HG02759 (cell line): Measurements from ENCODE around the gene OR56B4.
"Not testable (repeated sequence)": the region's sequence is repeated elsewhere in the genome, so short reads cannot be mapped to it uniquely, and the experiment has no call there.

ENCODE experiments used
- ATAC-seq: cut with Tn5 transposase; IDR thresholded peaks from one replicate; pipeline ENCODE4 v1.9.1; 2021; ENCODE audit warnings: mild to moderate bottlenecking, moderate library complexity; ENCODE audit not compliant: unreplicated experiment

OR56B4 gene, protein sequence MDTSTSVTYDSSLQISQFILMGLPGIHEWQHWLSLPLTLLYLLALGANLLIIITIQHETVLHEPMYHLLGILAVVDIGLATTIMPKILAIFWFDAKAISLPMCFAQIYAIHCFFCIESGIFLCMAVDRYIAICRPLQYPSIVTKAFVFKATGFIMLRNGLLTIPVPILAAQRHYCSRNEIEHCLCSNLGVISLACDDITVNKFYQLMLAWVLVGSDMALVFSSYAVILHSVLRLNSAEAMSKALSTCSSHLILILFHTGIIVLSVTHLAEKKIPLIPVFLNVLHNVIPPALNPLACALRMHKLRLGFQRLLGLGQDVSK

DNA sequence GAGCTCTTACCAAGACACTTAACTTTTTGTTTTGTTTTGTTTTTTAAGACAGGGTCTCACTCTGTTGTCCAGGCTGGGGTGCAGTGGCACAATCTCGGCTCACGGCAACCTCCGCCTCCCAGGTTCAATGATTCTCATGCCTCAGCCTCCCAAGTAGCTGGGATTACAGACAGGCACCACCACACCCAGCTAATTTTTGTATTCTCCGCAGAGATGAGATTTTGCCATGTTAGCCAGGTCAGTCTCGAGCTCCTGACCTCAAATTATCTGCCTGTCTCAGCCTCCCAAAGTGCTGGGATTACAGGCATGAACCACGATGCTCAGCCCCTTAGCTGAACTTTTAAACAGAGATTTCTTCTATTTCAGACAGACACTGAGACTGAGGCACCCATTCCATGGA lies at the start of gene OR56B4:
OR56B4 (plus strand) TSS at position 301 of the 400 bp plus-strand sequence; CDS start at position 396, 95 bp downstream.
- ATAC-seq, result not testable (repeated sequence)

DNA sequence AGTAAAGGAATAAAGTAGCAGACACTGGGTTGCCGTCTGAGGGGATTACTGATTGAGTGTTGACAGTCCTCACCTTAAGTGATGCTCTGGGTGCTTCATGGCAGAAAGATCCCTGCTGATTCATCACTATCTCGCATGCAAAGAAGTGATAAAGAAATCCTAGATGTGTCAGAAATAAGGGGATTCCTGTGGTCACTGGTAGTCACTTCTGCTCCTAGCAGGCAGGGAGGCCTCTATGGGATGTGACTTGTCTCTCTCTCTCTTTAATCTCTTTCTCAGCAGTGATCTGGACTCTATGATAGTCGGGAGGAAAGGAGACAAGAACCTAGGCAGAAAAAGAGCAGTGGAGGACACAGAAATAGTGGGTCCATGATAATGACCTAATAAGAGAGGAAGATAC lies 46.0 kb upstream of the OR56B4 start:
- ATAC-seq, result no peak

DNA sequence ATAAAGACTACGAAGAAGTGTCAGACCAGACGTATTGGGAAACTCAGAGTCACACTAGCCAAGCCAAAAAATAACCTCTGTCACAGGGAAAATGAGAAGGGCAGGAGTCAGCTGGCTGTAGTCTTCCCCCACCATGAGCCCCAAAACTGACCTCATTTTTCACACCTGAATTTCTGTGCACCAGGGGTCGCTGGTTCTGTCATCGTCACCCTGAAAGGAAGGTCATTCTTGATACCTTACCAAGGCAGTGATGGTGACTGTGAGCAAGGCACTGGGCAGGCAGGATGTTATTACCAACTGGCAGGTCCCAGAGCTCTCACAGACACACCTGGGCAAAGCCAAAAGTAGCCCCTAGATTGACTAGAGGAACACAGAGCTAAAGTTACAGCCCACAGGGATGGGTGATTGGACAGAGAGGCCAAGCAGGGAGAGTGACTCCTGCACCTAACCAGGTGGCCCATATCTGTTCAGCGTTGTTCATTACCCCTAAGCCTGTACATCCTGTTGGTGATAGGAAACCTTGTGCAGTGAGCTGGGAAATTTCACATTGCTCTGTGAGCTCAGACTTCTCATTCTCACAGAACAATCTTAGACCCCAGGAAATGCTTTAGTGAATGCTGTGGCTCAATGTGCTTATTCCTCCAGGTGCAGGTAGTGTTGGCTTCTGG lies 44.7 kb upstream of the OR56B4 start:
- no peak for ATAC-seq

DNA sequence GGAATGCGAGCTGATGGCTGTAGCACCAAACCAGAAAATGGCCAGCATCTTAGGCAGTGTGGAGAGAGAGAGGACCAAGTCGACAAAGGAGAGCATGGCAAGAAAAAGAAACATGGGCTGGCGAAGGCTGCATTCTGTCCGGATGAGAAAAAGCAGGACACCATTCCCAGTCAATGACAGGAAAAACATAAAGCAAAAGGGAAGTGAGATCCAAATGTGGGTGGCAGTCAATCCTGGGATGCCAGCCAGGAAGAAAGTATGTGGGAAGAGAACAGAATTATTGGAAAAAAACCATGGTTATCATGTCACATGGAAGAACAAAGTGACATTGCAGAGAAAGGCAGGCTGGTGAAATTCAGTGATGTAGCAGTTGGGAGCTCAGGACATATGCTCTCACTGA lies 40.0 kb upstream of the OR56B4 start:
- no peak for ATAC-seq

DNA sequence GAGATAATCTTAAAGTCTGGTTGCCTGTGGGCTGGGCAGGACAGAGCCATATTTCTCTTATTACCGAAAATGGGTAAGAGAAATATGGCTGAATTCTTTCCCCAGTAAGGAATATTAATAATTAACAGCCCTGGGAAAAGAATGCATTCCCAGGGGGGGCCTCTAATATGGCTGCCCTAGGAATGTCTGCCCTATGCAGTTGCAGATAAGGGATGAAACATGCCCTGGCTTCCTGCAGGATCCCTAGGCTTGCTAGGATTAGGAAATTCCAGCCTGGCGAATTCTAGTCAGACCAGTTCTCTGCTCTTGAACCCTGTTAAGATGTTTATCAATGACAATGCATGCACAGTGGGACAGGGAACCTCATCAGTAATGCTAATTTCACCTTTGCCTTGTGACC lies 31.0 kb upstream of the OR56B4 start:
- ATAC-seq, result not testable (repeated sequence)

DNA sequence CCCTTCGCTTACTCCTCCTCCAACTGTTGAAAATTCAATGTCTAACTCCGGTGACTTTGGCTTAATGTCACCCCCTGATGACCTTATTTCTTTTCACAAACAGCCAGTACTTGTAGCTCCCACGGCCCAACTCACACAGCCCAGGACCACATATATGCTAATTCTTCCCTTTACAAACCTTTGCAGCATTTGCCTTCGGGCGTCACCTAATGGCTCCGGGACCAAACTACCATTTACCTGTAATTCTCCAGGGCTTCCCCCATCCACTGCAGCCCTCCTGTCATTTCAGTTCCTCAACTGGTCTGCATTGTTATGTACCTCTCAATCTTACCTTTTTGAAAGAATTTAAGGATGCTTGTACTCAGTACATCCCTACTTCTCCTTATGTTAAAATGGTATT lies 29.8 kb upstream of the OR56B4 start:
- ATAC-seq, result no peak

DNA sequence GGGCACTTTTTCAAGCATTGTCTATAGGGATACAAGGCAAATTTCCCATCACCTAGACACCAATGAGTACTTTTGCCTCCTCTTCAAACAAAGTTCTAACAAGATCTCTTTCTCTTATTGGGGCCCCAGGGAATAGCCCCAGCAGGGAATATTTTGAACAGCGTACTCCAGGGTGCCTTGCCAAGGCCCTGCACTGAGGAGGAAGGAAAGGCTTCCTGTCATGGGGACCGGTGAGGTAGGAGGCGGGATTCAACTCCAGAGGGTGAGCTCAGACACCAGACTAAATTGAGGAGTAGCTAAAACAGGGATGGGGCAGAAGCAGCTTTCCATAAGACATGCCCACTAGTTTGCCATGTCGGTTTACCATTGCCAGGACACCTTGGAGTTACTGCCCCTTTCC lies 28.0 kb upstream of the OR56B4 start:
- ATAC-seq, result no peak

DNA sequence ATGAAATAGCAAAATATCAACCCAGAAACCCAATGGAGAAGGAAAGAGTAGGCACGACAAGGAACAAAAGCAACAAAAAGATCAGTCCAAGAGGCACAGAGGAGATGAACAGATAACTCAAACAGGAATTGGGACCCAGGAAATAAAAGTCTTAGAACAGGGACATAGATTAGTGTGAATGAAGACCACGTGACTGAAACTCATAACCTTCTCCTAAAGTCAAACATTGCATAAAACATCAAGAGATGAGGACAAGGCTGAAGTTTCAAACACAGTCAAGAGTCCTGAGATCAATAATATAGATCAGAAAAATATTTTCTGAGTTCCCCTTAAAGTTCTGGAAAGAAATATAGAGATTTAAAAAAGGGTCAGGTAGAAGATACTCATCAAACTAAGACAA lies 24.4 kb upstream of the OR56B4 start:
- no peak for ATAC-seq

DNA sequence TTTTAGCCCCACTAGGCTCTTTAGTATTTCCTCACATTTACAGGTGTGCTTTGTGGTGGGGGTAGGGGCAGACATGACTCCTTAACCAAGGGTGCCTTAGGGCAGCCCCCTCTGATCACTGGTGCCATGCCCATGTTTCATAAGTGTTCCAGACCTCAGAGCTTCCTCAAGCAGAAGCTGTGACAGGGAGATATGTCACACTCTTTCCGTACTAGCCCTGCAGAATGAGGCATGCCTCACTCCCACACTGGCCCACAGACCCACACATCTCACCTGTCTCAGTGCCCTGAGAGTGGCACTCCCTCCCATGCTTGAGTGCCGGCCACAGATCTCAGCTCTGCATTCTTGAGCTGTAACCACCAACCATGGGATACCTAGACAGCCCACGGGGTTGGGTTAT lies 22.9 kb upstream of the OR56B4 start:
- no peak for ATAC-seq

DNA sequence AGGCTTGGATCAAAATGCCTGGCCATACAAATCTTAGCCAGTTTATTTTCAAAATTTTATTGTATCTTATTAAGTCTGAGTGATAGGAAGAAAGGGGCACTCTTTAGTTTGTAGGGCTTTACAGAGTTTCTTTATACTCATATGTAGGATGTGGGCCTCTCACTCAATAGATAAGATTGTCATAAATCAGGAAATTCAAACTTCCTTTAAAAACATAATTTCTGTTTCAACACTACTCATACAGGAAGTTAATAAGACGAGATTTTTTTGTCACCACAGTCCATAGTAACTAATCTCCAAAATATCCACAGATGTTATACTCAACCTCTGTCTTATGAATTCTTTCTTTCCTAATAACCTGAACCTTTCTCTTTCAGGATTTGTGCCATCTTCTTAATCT lies 13.3 kb upstream of the OR56B4 start:
- ATAC-seq, result no peak

DNA sequence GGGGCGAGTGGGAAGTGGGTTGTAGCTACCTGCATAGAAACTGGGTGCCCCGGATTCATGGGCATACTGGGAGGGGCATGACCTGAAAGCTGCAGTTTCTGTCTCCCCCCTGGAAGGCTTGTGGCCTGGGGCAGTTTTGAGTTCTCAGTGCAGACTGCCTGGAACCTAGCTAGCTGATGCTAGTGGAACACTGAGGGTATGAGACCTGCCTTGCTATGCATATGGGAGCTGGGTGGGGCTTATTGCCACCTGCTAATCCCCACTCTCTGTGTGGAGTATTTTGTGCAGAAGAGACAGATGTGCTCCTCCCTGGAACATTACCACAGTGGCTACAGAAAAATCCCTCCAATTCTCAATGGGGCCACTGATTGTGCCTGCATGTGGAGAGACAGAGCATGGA lies 11.7 kb upstream of the OR56B4 start:
- ATAC-seq, result no peak

DNA sequence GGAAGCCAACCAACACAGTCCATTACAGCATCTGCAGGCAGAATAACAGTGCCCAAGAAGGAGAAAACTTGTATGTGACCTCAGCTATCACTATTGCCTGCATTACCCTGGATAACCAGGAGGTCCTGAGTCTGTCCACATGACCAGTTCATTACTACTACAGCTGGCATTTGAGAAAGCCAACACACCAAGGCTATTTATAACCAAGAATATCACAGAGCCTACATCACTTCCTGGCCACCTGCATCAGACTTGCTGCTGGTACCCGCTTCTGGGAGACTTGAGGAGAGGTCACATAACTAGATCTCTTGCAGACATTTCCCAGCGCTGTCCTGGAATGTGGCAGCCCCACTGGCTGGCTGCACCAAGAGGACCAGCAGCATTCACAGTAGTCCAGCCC lies 11.1 kb upstream of the OR56B4 start:
- no peak for ATAC-seq

DNA sequence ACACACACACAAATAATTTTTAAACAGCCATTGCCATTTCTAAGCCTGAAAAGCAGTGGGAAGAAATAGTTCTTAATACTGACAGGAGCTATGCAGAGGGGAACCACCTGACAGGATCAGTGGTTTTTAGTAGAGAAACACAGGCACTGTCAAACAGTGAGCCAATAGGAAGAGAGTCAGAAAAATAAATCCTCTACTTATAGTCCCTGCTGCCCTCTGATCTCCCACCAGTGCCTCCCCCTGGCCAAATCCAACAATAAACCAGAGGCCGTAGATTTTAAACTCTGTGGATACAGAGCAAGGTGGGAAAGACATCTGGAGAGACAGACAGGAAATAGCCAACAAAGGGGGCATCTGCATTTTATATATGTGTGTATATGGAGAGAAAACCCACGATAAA lies 7.9 kb upstream of the OR56B4 start:
- no peak for ATAC-seq

DNA sequence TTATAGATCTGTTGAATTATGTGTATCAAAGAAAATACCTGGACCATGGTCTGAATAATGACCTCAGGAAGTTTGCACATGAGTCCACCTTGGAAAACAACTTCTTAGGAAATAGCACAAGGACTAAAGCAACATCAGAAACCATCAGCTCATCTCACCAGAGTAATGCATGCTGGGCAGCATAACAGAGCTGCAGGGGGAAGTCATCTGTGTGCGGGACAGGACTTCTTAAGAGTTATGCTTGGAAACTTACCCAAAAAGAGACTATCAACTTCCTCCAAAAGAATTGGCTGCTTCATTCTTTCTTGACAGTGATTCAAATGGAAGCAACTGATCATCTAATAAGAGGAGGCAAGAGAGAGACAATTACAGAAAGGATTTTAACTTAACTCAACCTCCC lies 2.5 kb downstream of the OR56B4 start:
- no peak for ATAC-seq

DNA sequence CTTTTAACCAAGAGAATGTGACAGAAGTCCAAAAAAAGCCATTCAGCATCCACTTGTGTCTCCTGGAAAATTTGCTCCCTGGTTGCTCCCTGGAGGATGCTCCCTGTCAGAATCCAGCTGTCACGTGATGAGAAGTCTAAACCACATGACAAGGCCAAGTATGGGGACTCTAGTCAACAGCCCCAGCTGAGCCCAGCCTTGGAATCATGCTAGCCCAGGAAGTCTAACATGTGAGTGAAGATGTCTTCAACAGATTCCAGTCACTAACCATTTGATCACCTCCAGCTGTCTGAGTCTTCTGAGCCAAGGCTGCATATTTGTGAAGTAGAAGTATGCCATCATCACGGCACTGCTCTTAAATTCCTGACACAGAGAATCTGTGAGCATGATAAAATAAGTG lies 4.2 kb downstream of the OR56B4 start:
- no peak for ATAC-seq

DNA sequence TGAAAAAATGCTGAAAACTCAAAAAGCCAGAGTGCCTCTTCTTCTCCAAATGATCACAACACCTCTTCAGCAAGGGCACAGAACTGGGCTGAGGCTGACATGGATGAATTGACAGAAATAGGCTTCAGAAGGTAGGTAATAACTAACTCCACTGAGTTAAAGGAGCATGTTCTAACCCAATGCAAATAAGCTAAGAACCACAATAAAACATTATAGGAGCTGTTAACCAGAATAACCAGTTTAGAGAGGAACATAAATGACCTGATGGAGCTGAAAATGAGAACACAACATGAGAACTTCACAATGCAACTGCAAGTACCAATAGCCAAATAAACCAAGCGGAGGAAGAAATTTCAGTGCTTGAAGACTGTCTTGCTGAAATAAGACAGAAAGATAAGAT lies 9.2 kb downstream of the OR56B4 start:
- no peak for ATAC-seq

DNA sequence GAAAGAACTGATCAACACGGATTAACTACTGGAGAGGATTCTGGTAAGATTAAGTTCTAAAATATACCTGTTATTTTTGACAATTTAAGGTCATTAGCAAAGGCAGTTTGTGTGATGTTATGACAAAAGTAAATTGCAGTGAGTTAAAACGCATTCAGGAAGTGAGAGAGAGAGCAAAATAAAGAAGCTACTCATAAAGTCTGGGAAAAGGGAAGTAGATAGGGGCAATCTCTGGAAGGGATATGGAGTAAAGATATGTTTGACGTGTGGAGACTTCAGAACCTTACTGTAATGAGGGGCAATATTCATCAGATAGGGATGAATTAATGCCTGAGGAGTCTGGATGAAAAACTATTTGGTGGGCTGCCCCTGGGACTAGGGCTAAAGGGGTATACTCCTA lies 16.8 kb downstream of the OR56B4 start:
- ATAC-seq, result no peak

DNA sequence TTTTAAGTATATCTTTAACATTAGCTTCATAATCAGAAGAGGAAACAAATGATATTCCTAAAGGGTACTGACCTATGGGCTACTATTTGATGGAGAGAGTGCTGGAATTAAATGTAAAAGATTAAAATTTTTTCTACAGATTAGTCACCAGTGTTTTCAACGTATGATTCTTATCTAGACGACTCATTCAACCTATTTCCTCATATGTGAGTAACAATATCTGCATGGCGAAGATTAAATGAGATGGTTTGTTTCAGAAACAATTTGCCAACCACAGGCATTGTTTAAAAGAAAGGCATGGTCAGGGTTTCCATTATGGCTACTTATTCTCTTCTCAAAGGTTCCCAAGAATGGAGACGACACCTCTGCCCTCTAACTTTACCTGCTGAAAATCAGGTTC lies 20.4 kb downstream of the OR56B4 start:
- ATAC-seq, result no peak

DNA sequence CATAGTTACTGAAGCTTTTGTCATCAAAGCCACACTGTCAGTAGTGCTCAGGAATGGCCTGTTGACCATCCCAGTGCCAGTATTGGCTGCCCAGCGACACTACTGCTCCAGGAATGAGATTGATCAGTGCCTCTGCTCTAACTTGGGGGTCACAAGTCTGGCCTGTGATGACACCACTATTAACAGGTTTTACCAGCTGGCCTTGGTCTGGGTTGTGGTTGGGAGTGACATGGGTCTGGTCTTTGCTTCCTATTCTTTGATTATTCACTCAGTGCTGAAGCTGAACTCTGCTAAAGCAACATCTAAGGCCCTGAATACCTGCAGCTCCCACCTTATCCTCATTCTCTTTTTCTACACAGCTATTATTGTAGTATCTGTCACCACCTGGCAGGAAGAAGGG lies 21.5 kb downstream of the OR56B4 start:
- ATAC-seq, result no peak

DNA sequence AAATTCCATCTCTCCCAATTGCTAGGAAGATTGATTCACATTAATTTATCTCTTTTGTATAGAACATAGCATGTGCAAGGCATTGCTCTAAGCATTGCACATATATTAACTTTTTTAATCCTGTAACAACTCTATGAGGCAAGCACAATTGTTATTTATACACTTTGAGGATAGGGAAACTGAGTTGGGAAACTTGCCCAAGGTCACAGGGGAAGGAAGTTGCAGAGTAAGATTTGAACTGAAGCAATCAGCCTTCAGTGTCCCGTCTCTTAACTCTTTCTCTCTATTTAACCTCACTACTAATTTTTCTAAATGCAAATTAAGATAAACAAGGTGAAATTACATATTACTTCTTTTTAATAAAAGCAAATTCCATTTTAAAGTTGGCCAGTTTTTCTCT lies 22.2 kb downstream of the OR56B4 start:
- ATAC-seq, result no peak

DNA sequence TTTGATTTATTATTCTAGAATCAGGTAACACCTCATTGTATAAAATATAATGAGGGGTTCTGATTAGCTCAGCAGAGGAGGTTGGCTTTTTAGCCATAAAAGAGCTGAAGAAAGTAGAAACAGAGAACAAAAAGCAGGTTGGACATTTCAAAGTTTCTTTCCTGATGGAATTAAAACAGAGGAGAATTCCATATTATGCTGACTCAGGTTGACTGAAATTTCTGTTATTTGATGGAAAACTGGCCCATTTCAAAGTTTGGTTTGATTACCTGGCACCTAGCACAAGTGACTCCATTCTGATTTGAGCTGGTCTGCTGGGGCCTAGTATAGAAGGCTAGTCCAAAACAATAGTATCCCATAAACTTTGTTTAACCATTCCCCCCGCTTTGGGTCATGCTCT lies 24.9 kb downstream of the OR56B4 start:
- ATAC-seq, result no peak

DNA sequence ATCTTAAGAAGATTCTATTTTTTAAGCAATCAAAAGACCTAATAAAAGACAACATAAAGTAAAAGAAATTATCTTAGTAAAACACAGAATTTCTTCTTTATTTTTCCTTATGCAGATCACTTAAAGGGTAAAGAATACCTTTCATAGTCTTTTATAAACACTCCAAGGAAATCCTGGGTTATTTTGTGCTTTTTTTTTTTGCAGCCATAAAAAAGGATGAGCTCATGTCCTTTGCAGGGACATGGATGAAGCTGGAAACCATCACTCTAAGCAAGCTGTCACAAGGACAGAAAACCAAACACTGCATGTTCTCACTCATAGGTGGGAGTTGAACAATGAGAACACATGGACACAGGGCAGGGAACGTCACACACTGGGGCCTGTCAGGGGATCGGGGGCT lies 28.5 kb downstream of the OR56B4 start:
- not testable (repeated sequence) for ATAC-seq

DNA sequence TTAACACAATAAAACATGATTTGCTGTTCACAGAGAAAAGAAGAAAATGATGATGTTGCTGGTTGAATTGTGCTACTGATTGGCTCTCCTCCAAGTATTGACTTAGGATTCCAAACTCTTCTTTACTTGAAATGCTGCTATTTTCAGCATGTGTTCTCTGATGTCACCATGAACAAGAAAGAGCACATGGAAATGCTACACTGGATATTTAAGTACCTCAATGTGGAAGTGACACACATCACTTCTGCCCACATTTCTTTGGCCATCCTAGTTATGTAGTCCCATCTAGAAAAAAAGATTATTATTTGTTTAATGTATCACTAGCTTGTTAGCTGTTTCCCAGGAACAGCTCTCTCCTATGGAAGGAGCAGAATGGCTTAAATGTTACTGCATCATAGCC lies 35.5 kb downstream of the OR56B4 start:
- ATAC-seq, result no peak
